NCI-H526 treated with DMSO at 0.1 percent for 48 hours (cell line): ENCODE data around the gene TMPRSS15.

Experiments
- DNase-seq: peaks from one replicate; lab custom pipeline; 2025; lab: John Stamatoyannopoulos, UW

The TMPRSS15 gene

DNA sequence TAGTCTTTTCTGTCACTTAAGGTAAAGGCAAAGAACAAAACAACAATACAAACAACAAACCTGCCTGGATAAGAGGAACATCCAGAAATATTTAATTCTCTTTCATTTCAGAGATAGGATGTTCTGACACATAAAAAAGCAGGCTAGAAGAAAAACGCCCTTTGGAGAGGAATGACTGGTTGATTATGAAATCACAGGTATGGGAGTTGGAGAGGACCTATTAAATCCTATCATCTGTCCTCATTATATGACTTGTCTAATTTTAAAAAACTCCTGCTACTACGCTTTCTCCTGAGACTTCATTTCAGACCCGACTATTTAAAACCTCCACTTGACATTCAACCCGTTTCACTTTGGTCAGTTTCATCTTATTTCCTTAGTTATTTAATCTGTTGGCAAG, 54.1 kb downstream of the TMPRSS15 start:
- no peak for DNase-seq

DNA sequence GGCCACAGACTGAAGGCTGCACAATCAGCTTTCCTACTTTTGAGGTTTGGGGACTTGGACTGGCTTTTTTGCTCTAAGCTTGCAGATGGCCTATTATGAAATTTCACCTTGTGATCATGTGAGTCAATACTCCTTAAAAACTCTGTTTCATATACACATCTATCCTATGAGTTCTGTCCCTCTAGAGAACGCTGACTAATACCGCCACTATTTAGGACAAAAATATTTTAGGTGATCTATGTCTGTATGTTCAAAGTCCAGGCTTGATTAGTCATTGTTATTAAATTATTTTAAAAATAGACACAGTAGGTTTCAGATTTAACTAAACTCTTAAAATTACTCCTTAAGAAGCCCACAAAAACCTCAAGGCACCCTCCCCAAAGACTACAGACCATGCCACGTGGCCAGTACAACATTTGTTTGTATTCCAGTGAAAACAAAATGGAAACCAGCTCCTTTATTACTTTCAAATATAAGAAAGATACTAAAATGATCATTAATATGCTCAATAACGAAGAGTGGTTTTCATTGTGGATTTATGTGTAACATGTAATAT, 63.1 kb downstream of the TMPRSS15 start:
- DNase-seq: no peak

DNA sequence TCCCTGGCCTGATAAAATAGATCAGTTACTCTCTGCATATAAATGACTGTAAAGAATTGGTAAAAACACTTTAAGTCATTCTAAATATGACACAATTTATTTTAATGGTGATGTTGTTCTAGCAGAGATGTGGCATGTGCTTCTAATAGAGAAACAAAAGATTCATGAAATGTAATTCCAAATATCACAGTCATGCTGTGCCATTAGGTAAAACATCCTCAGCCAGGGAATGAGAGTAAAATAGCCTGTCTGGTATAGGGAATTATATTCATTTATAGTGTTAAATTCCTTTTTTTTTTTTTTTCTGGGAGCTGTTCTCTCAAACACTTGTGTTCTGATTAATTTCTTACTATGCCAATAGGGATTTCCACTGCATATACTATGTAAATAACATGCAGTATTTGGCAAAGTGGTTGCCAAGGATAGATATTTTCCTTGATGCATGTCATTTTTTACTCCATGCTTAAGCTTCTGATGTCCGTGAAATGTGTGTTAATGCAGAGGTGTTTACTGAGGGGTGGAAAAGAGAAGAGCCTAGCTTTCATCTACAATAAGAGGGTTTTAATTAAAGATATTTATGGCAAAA, 67.8 kb downstream of the TMPRSS15 start:
- DNase-seq: no peak

DNA sequence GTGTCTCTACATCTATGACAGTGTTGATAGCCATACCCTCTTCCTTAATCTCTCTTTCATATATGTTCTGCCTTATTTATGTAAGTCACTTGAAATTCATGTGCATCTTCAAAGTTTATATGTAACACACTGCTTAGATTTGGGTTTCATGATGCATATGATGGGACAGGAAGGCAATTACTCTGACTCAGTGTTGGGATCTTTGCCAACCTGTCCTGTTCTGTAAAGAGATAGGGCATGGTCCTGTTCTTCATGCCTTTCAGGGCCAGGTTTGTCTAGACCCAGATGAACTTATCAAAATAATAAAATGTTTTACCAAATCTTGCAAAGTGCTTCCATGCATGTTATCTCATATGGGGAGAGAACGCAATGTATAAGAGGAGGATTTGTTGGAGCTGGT, 69.5 kb downstream of the TMPRSS15 start:
- no peak for DNase-seq

DNA sequence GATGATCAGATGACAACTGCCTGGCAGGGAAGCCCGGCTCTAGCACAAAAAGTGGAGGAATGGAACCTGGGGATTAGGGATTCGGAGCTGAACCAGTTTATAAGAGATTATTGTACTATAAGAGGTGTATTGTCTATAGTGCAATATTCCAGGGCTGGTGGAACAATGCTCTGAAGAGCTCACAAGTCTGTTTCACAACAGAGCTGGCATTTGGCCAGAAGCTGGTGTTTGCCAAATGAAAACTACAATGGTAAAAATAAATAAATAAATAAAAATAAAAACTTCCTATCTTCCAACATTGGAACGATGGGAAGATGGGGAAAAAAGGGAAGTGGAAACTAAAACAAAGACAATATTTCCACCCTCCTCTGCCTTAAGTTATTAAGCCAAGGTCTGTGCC, 85.4 kb downstream of the TMPRSS15 start:
- no peak for DNase-seq

DNA sequence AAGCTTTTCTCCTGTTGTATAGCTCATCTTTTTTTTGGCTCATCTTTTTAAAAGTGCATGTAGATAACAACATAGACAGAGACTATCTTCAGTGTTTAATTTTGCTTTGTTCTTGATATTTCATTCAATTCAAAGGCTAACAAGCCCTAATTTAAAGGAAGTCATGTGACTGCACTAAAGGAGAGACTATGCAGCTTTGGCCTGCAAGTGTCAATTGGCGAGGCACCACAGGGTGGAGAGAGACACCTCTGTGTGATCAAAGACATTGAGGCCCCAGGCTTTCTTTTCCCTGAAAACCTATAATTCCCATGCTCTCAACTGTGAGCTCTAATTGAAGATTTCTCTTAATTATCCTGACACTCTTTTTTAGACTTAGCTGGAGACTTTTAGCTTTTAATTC, 105.4 kb downstream of the TMPRSS15 start:
- DNase-seq: no peak

DNA sequence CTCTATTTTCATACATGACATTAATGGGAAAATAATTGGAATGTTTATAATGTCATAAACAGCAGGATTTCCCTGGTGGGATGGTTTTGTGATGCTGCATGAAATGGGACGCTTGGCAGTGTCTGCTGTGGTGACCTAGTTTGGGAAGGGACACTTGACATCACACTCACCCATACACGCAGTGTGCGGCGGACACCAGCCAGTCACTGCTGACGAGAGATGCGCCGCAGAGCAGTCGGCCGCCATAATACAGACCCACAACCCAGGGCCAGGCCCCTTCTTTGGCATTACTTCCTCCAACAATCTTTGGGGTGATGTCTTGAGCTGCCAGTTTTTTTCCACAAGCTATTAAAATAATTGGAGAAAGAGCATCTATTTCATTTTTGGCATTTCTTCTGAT, 109.5 kb downstream of the TMPRSS15 start:
- no peak for DNase-seq

DNA sequence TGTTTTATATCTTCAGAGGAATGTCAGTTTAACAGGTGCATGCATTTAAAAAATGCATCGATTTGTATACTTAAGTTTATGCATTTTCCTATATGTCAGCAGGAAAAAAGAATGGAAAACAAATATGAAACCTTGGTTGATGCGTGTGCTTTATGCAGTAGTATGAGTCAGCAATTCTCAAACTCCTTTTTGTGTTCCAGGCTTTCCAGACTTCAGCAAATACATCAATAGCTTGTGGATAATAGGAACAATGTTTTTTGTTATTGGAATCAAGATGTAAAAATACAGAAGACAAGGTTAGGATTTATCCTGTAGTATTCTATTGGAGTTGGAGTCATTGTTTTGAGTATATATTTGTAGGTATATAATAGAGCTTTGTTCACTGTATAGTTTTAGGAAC, 113.7 kb downstream of the TMPRSS15 start:
- no peak for DNase-seq

DNA sequence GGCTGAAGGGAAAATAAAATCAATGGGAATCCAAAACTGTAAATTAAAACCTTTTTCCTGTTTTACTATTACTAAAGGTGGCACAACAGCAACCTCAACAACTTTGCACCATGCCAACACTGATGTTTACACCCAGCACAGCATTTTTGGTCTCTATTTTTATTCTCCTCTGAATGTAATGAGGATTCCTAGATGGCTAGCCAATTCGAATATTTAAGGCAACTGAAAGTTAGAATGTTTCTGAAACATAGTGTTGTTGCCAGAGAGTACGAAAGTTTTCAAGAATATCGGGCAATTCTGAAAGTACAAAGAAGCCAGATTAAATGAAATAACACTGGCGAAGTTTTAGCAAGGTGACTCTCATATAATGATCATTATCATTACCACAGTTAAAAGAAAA, 118.2 kb downstream of the TMPRSS15 start:
- DNase-seq: no peak

DNA sequence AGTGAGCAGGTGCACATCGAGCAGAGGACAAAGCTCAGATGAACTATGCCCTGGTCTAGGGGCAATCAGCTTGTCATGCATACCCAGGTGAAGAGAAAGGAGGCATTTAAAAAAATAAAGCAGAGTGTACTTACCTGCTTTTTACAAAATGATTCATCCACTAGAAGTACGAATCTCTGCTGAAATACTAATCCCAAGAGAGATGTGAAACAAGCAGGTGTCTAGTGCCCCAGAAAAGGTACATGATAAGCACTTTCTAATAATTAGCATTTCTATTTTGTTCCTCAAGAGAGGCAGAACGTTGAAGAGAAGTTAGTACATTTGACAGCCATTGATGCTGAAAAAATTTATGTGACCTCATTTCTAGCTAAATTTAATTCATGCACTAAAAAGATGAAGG, 127.8 kb downstream of the TMPRSS15 start:
- no peak for DNase-seq

DNA sequence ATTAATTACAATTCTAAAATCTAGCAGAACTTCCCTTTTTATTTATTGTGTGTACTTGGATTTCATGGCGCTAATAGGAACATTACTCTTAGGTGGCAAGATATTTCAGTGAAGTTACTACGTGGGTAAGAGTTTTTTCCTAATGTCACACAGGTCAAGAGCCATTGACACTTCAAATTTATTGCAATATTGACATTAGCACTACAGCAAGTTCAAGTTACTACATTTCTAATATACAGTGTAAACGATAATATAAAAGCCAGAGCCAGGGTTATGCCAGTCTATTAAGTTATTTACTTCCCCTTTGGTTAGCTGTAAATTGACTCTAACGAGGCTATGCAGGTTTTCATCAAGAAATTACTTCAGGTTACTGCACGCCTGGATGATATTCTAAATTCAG, 129.2 kb downstream of the TMPRSS15 start:
- no peak for DNase-seq

DNA sequence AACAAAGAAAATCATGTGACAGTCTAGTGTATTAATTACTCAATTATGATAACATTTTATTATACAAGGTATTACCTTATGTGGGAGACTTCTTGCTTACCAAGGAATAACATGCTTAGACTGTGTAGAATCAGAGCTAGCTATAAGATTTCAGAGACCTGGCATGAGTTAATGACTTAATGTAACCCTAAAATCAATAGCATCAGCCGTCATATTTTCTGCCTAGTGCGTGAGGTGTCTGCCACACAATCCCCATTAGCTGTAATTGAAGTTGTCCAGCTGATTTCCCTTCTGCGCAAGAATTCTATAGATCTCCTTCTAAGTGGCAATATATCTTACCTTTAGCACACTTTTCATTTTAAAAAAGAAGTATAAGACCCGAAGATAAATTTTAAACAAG, 130.2 kb downstream of the TMPRSS15 start:
- DNase-seq: no peak

DNA sequence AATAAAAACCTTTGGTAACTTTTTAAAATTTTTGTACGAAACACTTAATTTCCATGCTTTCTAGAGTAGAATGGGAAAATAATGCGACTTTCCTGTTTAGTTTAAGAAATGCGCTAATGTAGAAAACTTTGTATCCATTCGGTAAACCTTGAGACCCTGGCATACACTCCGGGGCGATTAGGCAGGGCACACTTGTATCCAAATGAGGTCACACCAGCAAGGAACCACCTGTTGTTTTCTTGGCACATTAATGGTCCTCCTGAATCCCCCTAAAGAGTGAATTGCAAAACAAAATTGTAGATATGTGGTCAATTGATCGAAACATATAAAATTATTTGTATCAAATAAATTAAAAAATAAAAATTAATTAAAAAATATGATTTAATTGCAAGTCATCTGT, 133.7 kb downstream of the TMPRSS15 start:
- DNase-seq: no peak

DNA sequence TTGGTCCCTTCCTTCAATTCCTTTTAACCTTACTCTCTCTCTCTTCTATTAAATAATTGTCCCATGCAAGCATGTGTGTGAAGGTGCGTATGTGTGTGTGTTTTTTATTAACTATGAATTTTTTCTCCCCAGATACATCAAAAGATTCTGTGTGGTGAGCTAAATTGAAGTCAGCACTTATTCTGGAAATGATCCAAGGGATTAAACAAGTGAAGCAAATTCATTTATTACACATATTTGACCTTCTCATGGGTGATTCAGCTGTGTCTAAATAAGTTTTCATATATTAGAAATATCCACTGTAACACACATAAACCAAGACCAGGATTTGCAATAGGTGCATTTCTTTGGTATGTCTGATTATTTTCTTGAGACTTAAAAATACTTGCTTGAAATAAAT, 134.7 kb downstream of the TMPRSS15 start:
- no peak for DNase-seq

DNA sequence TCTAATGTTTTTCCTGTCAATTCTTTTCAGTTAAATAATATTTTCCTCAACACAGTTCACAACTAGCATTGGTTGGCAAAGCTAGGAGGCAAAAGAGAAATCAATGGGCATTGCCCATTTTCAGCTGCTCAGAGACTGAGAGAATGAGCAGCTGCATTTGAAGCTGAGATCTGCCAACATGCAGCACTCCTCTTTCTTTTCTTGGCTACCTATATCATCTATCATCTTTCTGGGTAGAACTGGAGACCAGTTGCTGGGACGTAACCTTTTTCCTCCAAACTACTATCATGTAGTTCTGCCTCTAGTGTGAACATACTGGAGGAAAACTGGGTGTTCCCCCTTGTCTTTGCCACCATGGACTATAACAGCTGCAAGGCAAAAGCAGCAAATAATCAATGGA, 136.1 kb downstream of the TMPRSS15 start:
- DNase-seq: no peak

DNA sequence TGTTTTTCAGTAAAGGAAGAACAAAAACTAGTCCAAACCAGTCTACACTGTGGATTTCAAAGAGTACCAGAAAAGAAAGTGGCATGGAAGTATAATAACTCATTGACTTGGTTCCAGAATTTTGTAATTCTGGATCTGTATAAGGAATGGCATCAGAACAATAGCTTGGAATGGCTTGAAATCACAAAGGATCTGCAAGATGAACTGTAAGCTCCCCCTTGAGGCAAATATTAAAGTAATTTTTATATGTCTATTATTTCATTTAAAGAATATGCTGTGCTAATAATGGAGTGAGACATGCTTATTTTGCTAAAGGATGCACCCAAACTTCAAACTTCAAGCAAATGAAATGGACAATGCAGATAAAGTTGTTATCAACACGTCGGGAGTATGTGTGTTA, 137.6 kb downstream of the TMPRSS15 start:
- no peak for DNase-seq

DNA sequence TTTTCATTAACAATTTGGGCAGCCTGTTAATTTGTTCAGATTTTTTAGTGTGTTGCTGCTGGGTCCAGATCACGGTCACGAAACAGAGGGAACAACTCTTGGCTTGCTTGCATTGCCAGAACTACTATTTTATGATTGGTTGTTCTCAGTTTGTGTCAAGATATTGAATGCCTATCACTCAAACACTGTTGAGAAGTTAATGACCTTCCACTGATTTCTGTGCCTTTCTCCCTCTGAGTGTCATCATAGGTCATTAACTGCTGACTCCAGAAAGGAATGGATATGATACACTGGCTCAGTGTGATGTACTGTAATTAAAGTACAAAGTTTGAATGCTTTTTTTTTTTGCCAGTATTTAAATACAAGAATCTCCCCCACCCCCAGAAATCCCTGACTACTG, 149.8 kb downstream of the TMPRSS15 start:
- no peak for DNase-seq

DNA sequence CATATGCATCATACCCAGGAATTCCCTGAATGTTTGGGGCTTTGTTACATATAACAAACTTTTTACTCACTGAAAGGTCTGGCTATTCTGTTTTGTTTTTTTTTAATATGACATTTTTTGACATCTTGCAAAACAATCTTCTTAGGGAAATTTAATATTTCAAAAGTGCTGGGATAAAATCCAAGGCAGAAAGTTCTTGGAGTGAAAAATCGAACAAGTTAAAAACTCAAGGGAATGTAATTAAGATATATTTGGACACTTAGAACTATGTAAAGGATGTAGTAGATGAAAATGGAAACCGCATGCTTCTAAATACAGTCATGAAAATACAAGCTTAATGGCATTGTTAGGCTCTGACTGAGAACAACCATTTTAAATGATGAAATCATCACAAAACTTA, 150.4 kb downstream of the TMPRSS15 start:
- DNase-seq: no peak

DNA sequence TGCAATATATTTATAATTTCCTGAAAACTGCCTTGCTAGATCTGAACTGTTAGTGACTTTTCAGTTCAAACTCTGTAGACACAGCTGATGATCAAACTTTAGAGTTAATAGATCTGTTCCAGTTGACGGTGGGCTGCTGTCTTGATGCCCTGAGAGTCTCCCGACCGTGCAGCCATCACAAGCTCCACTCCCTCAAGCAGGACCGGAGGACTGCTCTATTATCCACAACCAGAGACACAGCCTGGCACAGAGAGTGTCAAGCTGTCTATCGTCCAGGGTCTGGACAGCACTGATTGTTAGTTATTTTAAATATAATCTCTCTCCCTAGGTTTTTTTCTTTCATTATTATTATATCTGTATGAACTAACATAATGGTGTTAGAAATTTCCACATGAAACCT, 150.9 kb downstream of the TMPRSS15 start:
- no peak for DNase-seq

DNA sequence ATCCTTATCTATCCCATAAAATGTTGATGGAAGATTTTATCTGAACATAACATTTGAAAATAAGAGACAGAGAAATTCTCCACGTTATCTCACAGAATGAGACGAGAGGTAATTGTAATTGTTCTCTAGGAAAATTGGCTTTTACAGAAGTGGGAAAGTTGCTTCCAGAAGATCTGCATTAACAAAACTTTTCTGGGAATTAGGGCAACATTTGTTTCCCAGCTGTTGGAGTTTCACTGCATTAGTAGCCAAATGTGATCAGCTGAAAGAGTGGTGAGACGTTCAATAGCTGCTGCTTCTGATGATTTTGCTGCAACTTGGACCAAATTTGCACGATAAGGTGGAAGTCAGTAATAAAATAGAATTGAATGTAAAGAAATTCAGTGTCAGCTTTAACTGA, 151.3 kb downstream of the TMPRSS15 start:
- DNase-seq: no peak

DNA sequence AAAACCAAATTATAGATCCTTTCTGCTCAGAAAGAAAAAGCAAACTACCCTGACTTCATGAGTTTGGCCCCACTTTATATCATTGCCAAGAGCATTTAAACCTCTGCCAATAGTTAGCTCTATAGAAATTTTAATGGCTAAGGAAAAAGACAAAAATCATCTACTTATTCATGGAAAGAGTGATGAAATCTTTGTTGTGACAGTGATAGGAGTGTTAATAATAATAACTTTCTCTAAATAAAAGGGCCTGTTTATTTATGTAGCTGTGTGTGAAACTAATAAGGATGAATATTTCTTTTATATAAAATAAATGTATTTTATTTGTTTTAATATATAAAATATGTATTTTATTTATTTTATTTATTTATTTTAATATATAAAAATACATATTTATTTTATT, 152.5 kb downstream of the TMPRSS15 start:
- no peak for DNase-seq

DNA sequence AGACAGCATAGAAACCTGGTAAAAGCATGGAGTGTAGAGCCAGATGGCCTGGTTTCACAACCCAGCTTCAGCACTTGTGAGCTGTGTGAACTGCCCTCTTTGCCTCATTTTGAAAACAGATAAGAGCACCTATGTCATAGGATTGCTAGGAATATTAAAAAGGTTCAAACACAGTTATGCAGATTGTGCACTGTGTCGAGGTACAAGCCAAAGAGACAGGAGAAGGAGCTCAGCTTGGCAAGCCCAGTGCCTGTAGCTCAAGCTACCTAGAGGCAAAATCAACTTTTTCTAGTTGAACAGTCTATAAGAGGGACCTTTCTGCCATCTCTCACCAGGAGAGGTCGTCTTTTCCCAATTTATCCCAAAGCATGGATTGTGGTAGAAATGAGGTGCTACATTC, 153.9 kb downstream of the TMPRSS15 start:
- DNase-seq: no peak

DNA sequence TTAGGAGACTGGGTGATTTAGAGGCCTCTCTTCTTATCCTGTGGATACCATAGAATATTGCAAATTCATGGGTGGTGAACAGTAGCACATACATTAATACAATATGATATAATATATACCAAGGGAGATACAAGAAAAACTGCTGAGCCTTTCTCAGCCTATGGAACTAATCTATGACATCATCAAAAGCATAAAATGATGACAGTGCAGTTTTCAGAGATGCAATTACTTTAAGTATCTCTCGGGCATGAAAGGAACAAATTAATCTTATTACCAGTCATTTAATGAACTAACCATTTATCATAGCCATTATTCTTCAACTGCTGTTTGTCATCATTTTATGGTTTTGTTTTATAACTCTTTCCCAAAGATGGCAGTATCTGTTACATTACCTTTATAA, 155.4 kb downstream of the TMPRSS15 start:
- no peak for DNase-seq

DNA sequence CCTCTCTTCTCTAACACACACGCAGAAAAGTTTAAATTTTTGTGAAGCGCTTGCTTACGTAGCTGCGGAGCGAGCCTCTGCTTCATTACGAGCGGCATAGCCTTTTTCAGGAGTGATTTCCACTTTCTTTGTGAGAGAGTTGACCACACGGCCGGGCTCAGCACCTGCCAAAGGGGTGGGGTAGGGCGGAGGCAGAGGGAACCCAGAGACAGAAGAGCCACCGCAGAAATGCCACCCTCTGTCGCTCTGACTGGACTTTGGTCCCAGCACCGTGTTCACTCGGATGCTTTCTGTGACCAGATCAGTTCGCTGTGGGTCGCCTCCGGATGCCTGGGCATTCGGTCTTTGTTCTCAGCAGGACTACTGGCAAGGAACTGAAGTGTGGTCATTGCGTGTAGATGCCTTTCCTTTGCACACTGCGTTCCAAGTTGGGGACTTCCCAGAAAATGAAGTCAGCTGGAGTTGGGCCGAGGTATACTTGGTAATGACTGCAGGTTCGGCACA, 158.1 kb downstream of the TMPRSS15 start:
- no peak for DNase-seq
